Osteoblast (primary cell): Measurements from ENCODE around the gene ARPIN. TPM values are rescaled to one million over a fixed set of nuclear protein-coding genes. Genes with fewer than 3 reads are reported as not detected.

Experiments
- DNase-seq: peaks from one replicate; pipeline ENCODE4 v3.0.0; 2011; ENCODE audit warnings: low spot score, mixed read lengths; ENCODE audit not compliant: insufficient read length; ENCODE audit errors: missing footprints
- H2AFZ ChIP-seq: 2 replicates; pipeline ENCODE4 v1.6.0; 2011; ENCODE audit warnings: mild to moderate bottlenecking, low read length
- H3K27ac ChIP-seq: 2 replicates; pipeline ENCODE4 v1.5.1; 2011; ENCODE audit warnings: mild to moderate bottlenecking, low read depth, low read length, moderate library complexity
- H3K27me3 ChIP-seq: 2 replicates; pipeline ENCODE4 v1.6.0; 2012; ENCODE audit warnings: mild to moderate bottlenecking, control low read depth, inconsistent platforms, low read length, moderate library complexity; ENCODE audit not compliant: insufficient read depth
- H3K36me3 ChIP-seq: 2 replicates; pipeline ENCODE4 v1.5.1; 2011; ENCODE audit warnings: mild to moderate bottlenecking, low read length, control low read depth, moderate library complexity; ENCODE audit not compliant: insufficient read depth
- H3K4me1 ChIP-seq: 2 replicates; pipeline ENCODE4 v1.5.1; 2011; ENCODE audit warnings: mild to moderate bottlenecking, low read length, control low read depth, moderate library complexity; ENCODE audit not compliant: insufficient read depth
- H3K4me2 ChIP-seq: 2 replicates; pipeline ENCODE4 v1.6.0; 2011; ENCODE audit warnings: mild to moderate bottlenecking, low read length; ENCODE audit not compliant: insufficient read depth
- H3K4me3 ChIP-seq: fragments of 200-600 bp; sonication (generic); 3 replicates; pipeline ENCODE4 v1.5.1; 2012; ENCODE audit warnings: mild to moderate bottlenecking, low read length, inconsistent platforms; ENCODE audit not compliant: insufficient read depth
- H3K79me2 ChIP-seq: 2 replicates; pipeline ENCODE4 v1.6.0; 2012; ENCODE audit warnings: mild to moderate bottlenecking, low read length, control low read depth, inconsistent platforms; ENCODE audit not compliant: insufficient read depth
- H3K9me3 ChIP-seq: 2 replicates; pipeline ENCODE4 v1.5.1; 2011; ENCODE audit warnings: low read depth, low read length, control low read depth
- H4K20me1 ChIP-seq: 2 replicates; pipeline ENCODE4 v1.6.0; 2012; ENCODE audit warnings: mild to moderate bottlenecking, low read length, control low read depth; ENCODE audit not compliant: insufficient read depth
- total RNA-seq: library from RNA; depleted of rRNA; stranded (reverse); fragments of >200 nt; gene quantifications from 2 replicates; pipeline ENCODE4 v1.2.3, GENCODE V29; 2012
- TF ChIP-seq, protein P1 (sequence below): IDR thresholded peaks from 2 replicates; pipeline ENCODE4 v1.5.1; 2011; ENCODE audit warnings: mild to moderate bottlenecking, low read depth, low read length, moderate library complexity; ENCODE audit errors: extremely low read depth

The ARPIN gene
- total RNA-seq, 1 donor: 14.1 TPM

DNA sequence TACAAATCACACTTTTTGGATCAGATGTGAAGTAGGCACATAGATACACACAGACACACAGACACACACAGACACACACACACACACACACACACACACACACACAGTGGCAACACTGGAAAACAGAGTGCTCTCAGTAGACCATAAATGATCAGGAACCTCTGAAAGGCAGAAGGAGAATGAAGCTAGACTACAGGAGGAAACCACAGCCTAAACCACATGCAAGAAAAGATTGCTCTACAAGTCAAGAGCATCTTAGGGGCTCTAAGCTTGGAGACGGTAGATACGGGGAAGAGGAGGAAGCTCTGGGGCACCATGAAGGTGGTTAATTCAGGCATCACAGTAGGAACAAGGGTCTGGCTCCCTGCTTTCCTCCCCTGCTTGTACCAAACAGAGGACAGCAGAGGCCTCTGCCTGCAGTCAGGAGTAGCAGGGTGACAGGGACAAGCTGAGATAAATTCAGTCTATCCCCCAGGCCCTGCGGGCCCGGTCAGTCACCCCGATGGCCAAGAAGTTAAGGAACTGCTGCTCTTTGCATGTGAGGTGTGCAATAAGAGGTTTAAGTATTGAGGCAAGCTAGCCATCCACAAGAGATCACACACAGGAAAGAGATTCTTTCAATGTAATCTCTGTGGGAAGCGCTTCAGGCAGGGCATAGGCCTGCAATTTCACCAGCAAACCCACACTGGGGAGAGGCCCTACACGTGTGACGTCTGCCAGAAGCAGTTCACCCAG, 23.5 kb upstream of the ARPIN start:
- Histone ChIP-seq H3K4me3 (no peak overlapping the region), H3K79me2 (no peaks in the 10 kb centered on the region), H4K20me1 (no peaks in the 10 kb centered on the region), H3K4me1 (no peaks in the 10 kb centered on the region), H3K9me3 (no peaks in the 10 kb centered on the region), H3K27me3 (peaks cover 23% of the 10 kb centered on the region), H3K27ac (no peak overlapping the region), H2AFZ (no peak overlapping the region), H3K4me2 (no peak overlapping the region), H3K36me3 (no peaks in the 10 kb centered on the region)
- no peak for DNase-seq
- TF ChIP-seq, protein P1, sequence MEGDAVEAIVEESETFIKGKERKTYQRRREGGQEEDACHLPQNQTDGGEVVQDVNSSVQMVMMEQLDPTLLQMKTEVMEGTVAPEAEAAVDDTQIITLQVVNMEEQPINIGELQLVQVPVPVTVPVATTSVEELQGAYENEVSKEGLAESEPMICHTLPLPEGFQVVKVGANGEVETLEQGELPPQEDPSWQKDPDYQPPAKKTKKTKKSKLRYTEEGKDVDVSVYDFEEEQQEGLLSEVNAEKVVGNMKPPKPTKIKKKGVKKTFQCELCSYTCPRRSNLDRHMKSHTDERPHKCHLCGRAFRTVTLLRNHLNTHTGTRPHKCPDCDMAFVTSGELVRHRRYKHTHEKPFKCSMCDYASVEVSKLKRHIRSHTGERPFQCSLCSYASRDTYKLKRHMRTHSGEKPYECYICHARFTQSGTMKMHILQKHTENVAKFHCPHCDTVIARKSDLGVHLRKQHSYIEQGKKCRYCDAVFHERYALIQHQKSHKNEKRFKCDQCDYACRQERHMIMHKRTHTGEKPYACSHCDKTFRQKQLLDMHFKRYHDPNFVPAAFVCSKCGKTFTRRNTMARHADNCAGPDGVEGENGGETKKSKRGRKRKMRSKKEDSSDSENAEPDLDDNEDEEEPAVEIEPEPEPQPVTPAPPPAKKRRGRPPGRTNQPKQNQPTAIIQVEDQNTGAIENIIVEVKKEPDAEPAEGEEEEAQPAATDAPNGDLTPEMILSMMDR: no peak

DNA sequence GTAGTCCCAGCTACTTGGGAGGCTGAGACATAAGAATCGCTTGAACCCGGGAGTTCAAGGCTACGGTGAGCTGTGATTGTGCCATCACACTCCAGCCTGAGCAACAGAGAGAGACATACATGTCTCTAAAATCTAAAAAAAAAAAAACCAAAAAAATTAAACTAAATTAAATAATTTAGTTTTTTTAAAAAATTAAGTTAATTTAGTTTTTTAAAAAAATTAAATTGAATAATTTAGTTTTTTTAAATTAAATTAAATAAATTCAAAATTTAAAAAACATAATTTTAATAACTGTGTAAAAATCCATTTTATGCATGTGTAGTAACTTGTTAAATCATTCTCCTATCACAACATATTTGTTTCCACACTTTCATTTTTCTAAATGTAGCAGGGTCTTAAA, 20.1 kb upstream of the ARPIN start:
- DNase-seq: no peak
- H3K4me1 ChIP-seq: no peaks in the 10 kb centered on the region
- no peaks in the 10 kb centered on the region for H3K79me2 ChIP-seq
- no peak overlapping the region for H2AFZ ChIP-seq
- H4K20me1 ChIP-seq: no peaks in the 10 kb centered on the region
- H3K4me3 ChIP-seq: no peak overlapping the region
- no peaks in the 10 kb centered on the region for H3K9me3 ChIP-seq
- no peak overlapping the region for H3K27ac ChIP-seq
- TF ChIP-seq, protein P1: no peak
- no peak overlapping the region for H3K4me2 ChIP-seq
- H3K36me3 ChIP-seq: no peaks in the 10 kb centered on the region
- H3K27me3 ChIP-seq: peaks cover 20% of the 10 kb centered on the region

DNA sequence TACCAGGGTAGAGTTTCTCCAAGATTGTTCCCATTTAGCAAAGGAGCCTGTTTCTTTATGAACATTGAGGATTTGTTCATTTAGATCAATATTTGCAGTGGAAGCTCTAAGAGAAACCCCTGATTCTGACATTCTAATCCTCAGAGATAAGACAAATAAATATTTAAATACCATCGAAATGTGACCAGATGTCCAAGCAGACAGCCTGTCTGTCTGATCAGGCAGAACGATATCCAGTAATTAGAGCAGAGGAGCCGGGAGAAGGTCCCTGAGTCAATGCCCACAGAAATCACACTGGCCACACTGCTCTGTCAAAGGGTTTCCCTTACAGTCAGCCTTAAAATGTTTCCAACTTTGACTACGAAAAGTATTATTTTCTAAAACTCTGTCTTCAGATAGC, 15.7 kb upstream of the ARPIN start:
- no peaks in the 10 kb centered on the region for H3K9me3 ChIP-seq
- no peak overlapping the region for H3K4me2 ChIP-seq
- H3K4me3 ChIP-seq: no peak overlapping the region
- H2AFZ ChIP-seq: no peak overlapping the region
- TF ChIP-seq, protein P1: no peak
- no peak overlapping the region for H3K27ac ChIP-seq
- H3K79me2 ChIP-seq: no peaks in the 10 kb centered on the region
- no peaks in the 10 kb centered on the region for H3K4me1 ChIP-seq
- peaks cover 16% of the 10 kb centered on the region for H3K27me3 ChIP-seq
- H3K36me3 ChIP-seq: no peaks in the 10 kb centered on the region
- H4K20me1 ChIP-seq: no peaks in the 10 kb centered on the region
- DNase-seq: no peak

DNA sequence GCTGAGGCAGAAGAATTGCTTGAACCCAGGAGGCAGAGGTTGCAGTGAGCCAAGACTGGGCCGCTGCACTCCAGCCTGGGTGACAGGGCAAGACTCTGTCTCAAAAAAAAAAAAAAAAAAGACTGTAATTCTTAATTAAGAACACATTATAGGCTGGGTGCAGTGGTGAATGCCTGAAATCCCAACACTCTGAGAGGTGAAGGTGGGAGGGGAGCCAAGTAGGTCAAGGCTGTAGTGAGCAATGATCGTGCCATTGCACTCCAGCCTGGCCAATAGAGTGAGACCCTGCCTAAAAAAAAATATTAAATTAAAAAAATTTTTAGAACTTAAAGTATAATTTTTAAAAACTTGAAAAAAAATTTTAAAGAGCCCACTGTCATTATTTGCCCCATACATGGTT, 13.4 kb upstream of the ARPIN start:
- no peak overlapping the region for H3K4me3 ChIP-seq
- no peaks in the 10 kb centered on the region for H3K9me3 ChIP-seq
- no peak overlapping the region for H3K4me2 ChIP-seq
- no peak for DNase-seq
- H3K27me3 ChIP-seq: peaks cover 6% of the 10 kb centered on the region
- TF ChIP-seq, protein P1: no peak
- no peaks in the 10 kb centered on the region for H3K4me1 ChIP-seq
- no peak overlapping the region for H3K27ac ChIP-seq
- no peaks in the 10 kb centered on the region for H4K20me1 ChIP-seq
- no peak overlapping the region for H2AFZ ChIP-seq
- no peaks in the 10 kb centered on the region for H3K36me3 ChIP-seq
- no peaks in the 10 kb centered on the region for H3K79me2 ChIP-seq
